GM12873 (cell line): ENCODE results near the gene LAMP1.

Source experiments
- CTCF ChIP-seq: IDR thresholded peaks from 2 replicates; pipeline ENCODE4 v1.5.1; 2012; ENCODE audit warnings: low read depth, mild to moderate bottlenecking, moderate library complexity, low read length, control low read depth; ENCODE audit not compliant: insufficient read depth; ENCODE audit errors: missing control alignments

The LAMP1 gene

GRCh38 chr13:113302986-113303385 lies 5.9 kb downstream of the LAMP1 start:
- no peak for TF ChIP-seq CTCF

GRCh38 chr13:113304121-113304520 lies 7.1 kb downstream of the LAMP1 start:
- no peak for TF ChIP-seq CTCF

GRCh38 chr13:113305208-113305607 lies 8.2 kb downstream of the LAMP1 start:
- no peak for TF ChIP-seq CTCF

DNA sequence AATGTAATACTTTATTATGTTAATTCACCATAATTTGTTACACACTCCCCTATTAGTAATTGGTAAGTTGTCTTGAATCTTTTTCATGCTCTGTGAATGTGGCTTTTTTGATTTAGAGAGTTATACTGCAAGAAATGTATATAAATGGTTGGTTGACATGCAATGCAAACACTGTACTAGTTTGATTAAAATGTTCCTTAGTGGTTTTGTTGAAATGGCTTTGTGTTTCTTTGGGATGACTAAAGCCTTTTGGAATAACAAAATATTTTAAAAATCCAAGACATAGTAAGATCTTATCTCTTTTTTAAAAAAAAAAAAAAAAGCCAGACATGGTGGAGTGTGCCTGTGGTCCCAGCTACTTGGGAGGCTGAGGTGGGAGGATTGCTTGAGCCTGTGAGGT lies 10.5 kb downstream of the LAMP1 start:
- no peak for TF ChIP-seq CTCF

DNA sequence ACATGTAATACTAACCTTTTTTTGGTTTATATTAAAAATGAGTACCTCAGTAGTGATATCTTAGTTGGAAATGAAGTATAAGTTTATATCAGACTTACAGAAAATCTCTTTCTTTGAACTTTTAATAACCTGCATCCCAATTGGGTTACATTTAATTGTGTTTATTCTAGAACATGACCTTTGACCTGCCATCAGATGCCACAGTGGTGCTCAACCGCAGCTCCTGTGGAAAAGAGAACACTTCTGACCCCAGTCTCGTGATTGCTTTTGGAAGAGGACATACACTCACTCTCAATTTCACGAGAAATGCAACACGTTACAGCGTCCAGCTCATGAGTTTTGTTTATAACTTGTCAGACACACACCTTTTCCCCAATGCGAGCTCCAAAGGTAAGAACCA lies 12.4 kb downstream of the LAMP1 start:
- no peak for TF ChIP-seq CTCF

DNA sequence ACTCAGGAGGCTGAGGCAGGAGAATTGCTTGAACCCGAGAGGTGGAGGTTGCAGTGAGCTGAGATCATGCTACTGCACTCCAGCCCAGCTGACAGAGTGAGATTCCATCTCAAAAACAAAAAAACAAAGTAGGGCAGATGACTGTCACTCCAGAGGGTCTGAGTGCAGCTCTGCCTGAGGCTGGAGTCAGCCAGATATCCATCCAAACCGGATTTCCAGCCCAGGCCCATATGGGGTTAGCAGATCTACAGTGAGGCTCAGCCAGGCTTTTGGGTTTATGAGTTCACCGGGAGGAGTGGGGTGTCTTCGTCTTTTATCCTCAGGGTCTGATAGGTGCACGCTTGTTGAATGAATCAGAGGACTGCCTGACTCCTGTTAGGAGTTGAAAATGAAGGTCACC lies 19.0 kb downstream of the LAMP1 start:
- TF ChIP-seq CTCF: no peak

- no peak for TF ChIP-seq CTCF
These were observed 20.0 kb downstream of the LAMP1 start for GRCh38 chr13:113317031-113317430.
